Adrenal gland (tissue), 5 donors: ENCODE results near the gene CD81.

Experiments
- POLR2A ChIP-seq, 2 donors: fragments of 450-650 bp; IDR thresholded peaks; one replicate each; pipeline ENCODE4 v1.6.1; 2017; ENCODE audit warnings: antibody characterized with exemption in 2 of 2, mild to moderate bottlenecking in 2 of 2, moderate library complexity in 1 of 2
- TF ChIP-seq, protein P1 (sequence below), 6 experiments: fragments of 450-650 bp in 4 of 6; fragments of 200-600 bp in 2 of 6; sonication (generic) in 1 of 6; IDR thresholded peaks; 1 replicate in 5 of 6; 2 replicates in 1 of 6; pipeline versions ENCODE4 v1.5.1 to v1.8.0; 2016 to 2021; ENCODE audit warnings: antibody characterized with exemption in 6 of 6, mild to moderate bottlenecking in 2 of 6, moderate library complexity in 1 of 6
- donor health status: DM: no; HTN: no; CAD: no.

DNA sequence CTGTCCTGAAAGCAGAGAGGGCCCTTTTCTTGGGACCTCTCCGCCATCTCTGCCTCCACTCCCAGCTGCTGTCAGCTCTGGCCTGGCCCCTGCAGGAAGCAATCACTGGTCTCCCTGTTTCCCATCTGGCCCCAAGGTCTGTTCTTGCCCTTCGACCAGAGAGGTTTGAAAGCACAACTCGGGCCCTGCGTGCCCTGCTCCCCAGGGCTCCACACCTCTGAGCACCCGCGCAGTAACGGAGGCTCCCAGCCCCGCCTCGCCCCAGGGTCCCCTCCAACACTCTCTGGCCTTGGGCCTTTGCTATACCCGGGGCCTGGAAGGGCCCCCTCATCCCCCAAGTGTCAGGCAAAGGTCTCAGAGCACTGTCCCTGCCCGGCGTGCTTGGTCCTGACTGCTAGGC, 7.8 kb upstream of the CD81 start:
- TF ChIP-seq, protein P1, sequence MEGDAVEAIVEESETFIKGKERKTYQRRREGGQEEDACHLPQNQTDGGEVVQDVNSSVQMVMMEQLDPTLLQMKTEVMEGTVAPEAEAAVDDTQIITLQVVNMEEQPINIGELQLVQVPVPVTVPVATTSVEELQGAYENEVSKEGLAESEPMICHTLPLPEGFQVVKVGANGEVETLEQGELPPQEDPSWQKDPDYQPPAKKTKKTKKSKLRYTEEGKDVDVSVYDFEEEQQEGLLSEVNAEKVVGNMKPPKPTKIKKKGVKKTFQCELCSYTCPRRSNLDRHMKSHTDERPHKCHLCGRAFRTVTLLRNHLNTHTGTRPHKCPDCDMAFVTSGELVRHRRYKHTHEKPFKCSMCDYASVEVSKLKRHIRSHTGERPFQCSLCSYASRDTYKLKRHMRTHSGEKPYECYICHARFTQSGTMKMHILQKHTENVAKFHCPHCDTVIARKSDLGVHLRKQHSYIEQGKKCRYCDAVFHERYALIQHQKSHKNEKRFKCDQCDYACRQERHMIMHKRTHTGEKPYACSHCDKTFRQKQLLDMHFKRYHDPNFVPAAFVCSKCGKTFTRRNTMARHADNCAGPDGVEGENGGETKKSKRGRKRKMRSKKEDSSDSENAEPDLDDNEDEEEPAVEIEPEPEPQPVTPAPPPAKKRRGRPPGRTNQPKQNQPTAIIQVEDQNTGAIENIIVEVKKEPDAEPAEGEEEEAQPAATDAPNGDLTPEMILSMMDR (IDR thresholded peaks at IDR 0.05), result no peak
- TF ChIP-seq POLR2A (IDR thresholded peaks at IDR 0.05), result no peak
